Fibroblast of mammary gland (primary cell): Measurements from ENCODE around the gene QSOX1.

Experiments used
- DNase-seq: peaks from one replicate; pipeline ENCODE4 v3.0.0-alpha.2; 2010; ENCODE audit warnings: low read depth
- H3K4me3 ChIP-seq: 2 replicates; pipeline ENCODE4 v1.5.1; 2011; ENCODE audit warnings: low read depth, mild to moderate bottlenecking, low read length, moderate library complexity; ENCODE audit not compliant: control insufficient read depth
- TF ChIP-seq, protein P1 (sequence below): conservative IDR thresholded peaks from 2 replicates; pipeline ENCODE4 v1.5.1; 2011; ENCODE audit warnings: low read depth, low read length, inconsistent platforms; ENCODE audit not compliant: control insufficient read depth, insufficient read depth

Gene QSOX1

DNA sequence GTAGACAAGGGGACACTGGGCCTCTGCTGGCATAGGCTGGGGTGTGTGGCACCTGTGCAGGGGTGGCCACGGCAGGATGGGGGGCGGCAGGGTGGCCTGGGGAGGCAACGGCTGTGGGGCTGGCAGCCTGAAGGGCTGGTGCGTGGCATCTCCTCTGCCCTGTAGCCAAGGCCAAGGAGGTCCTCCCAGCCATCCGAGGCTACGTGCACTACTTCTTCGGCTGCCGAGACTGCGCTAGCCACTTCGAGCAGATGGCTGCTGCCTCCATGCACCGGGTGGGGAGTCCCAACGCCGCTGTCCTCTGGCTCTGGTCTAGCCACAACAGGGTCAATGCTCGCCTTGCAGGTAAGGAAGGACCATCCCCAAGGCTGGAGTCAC is 39.4 kb downstream of the QSOX1 start:
- TF ChIP-seq, protein P1, sequence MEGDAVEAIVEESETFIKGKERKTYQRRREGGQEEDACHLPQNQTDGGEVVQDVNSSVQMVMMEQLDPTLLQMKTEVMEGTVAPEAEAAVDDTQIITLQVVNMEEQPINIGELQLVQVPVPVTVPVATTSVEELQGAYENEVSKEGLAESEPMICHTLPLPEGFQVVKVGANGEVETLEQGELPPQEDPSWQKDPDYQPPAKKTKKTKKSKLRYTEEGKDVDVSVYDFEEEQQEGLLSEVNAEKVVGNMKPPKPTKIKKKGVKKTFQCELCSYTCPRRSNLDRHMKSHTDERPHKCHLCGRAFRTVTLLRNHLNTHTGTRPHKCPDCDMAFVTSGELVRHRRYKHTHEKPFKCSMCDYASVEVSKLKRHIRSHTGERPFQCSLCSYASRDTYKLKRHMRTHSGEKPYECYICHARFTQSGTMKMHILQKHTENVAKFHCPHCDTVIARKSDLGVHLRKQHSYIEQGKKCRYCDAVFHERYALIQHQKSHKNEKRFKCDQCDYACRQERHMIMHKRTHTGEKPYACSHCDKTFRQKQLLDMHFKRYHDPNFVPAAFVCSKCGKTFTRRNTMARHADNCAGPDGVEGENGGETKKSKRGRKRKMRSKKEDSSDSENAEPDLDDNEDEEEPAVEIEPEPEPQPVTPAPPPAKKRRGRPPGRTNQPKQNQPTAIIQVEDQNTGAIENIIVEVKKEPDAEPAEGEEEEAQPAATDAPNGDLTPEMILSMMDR: no peak
- no peak overlapping the region for H3K4me3 ChIP-seq
- DNase-seq: no peak

DNA sequence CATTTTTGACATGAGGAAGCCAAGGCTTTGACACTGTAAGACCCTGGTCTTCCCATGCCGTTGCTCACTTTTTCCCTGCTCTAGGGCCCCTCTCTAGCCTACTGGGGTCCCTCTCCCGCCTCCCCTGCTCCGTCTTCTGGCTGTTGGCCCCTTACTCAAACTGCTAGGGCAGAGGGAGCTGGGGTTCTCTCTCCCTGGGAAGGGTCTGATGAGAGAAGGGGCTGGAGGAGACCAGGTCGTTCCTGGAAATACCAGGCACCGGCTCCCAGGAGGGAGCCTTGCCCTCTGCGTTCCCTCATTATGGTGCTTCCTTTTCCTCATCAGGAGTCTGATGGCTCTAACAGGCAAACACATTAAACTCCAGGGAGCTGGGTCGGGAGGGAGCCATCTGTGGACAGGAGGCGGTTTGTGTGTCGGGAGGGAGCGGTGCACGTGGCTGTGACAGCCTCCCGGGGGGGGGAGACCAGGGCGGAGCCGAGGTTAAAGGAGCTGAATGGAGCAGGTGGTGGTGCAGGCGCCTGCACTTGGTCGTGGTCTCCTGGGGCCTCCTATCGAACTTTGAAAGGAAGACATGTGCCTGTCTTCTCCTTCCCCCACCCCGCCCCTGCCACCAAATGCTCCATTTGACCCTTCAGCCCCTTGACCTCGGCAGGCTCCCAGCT is 40.0 kb downstream of the QSOX1 start:
- no peak overlapping the region for H3K4me3 ChIP-seq
- DNase-seq: no peak
- TF ChIP-seq, protein P1: no peak

DNA sequence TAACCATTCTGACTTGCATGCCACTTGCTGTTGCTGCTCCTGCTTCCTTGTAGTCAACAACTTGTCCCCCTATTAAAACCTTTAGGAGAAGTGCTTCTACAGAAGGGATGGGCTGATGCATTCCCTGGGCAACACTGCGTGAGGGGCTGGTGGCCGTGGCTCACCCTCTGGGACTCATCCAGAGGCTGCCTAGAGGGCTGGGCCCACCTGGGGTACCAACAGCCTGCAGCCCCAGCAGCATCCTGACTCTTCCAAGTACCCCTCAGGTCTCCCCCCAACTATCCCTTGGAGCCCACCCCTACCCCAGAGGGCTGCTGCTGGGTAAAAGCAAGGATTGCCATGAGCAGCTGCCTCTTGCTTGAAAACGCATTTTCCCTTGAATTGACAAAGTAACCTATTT is 40.7 kb downstream of the QSOX1 start:
- TF ChIP-seq, protein P1: no peak

DNA sequence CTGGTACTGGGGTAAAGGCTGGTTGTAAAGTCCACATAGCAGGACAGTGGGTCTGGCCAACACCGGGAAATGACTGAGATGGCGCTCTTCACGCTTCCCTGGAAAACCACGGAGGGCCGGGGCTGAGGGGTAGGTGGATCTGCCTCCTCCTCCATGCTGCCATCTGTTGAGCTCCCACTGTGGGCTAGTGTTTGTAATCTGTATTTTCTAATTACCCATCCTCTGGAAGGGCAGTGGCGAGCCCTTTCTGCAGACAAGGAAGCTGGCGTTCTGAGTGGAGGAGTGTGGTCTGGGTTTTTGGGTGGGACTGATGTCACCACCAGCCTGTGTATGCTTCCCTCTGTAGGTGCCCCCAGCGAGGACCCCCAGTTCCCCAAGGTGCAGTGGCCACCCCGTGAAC is 41.2 kb downstream of the QSOX1 start:
- no peak overlapping the region for H3K4me3 ChIP-seq
- TF ChIP-seq, protein P1: no peak

More for the DNA sequence above, 40.7 kb downstream of the QSOX1 start:
- H3K4me3 ChIP-seq: no peak overlapping the region
- no peak for DNase-seq

DNA sequence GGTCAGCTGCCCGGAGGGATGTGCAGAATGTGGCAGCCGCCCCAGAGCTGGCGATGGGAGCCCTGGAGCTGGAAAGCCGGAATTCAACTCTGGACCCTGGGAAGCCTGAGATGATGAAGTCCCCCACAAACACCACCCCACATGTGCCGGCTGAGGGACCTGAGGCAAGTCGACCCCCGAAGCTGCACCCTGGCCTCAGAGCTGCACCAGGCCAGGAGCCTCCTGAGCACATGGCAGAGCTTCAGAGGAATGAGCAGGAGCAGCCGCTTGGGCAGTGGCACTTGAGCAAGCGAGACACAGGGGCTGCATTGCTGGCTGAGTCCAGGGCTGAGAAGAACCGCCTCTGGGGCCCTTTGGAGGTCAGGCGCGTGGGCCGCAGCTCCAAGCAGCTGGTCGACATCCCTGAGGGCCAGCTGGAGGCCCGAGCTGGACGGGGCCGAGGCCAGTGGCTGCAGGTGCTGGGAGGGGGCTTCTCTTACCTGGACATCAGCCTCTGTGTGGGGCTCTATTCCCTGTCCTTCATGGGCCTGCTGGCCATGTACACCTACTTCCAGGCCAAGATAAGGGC is 41.9 kb downstream of the QSOX1 start:
- H3K4me3 ChIP-seq: no peak overlapping the region
- no peak for DNase-seq
- TF ChIP-seq, protein P1: no peak

More for the DNA sequence above, 41.2 kb downstream of the QSOX1 start:
- no peak for DNase-seq

DNA sequence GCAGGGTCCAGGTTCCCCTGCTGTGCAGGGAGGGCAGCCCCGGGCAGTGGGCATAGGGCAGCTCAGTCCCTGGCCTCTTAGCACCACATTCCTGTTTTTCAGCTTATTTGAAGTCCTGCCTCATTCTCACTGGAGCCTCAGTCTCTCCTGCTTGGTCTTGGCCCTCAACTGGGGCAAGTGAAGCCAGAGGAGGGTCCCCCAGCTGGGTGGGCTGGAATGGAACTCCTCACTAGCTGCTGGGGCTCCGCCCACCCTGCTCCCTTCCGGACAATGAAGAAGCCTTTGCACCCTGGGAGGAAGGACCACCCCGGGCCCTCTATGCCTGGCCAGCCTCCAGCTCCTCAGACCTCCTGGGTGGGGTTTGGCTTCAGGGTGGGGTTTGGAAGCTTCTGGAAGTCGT is 42.6 kb downstream of the QSOX1 start:
- TF ChIP-seq, protein P1: no peak
- DNase-seq: no peak
- no peak overlapping the region for H3K4me3 ChIP-seq
